ENCODE results near the gene D2HGDH. TPM values are rescaled to one million over a fixed set of nuclear protein-coding genes. Genes with fewer than 3 reads are reported as not detected.

Gene D2HGDH
- total and polyA plus RNA-seq, 12 donors = 7.6 to 24.7 (median 19.1) TPM

DNA sequence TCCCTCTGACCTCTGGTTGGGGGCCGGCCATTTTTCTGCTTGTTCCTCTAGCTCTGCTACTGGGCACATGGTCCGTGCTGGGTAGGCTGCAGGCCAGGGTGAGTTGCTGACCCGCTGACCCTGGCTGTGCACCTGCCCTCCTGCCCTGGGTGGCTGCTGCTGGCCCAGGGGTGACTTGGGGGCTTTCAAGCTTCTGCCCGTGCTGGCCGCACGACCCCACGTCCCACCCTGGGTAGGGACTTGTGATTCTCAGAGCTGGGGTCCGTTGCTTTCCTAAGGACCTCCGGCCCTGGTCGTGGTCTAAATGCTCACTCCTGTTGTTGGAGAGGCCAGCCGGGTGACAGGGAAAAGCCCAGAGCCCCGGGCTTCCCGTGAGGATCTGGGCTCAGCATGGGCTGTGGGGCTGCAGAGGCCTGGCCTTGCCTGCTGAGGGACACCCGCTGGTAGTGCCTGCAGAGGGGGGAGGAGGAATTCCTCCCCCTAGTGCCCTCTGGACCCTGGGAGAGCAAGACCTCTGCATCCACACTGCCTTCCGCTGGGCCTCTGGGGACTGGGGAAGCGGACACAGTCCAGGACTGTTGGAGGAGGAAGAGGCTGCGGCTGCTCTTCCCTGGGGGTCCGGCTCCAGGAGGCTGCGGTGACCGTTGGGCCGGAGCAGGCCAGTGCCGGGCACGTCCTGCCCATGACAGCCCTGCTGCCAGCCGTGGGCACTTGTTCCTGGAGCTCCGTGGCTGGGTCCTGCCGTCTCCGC, 35.9 kb downstream of the D2HGDH start:
- no peak overlapping the region for H3K4me3 ChIP-seq
- WGBS, 2 donors = 53 to 63% methylated on average over 27 of the region's 27 CpGs
- ATAC-seq (peak in 5 of 8 donors; percentile 4 to 38 (median 9)), DNase-seq (peak in 1 of 2 donors; percentile 27)
- TF ChIP-seq, protein P1, sequence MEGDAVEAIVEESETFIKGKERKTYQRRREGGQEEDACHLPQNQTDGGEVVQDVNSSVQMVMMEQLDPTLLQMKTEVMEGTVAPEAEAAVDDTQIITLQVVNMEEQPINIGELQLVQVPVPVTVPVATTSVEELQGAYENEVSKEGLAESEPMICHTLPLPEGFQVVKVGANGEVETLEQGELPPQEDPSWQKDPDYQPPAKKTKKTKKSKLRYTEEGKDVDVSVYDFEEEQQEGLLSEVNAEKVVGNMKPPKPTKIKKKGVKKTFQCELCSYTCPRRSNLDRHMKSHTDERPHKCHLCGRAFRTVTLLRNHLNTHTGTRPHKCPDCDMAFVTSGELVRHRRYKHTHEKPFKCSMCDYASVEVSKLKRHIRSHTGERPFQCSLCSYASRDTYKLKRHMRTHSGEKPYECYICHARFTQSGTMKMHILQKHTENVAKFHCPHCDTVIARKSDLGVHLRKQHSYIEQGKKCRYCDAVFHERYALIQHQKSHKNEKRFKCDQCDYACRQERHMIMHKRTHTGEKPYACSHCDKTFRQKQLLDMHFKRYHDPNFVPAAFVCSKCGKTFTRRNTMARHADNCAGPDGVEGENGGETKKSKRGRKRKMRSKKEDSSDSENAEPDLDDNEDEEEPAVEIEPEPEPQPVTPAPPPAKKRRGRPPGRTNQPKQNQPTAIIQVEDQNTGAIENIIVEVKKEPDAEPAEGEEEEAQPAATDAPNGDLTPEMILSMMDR (IDR thresholded peaks at IDR 0.05) = no peak
- H3K36me3 ChIP-seq = no peaks in the 10 kb centered on the region
- H3K27ac ChIP-seq = no peak overlapping the region
- H3K9me3 ChIP-seq = no peaks in the 10 kb centered on the region
- intact Hi-C loops (cut with DNase I) = no loop called here
- peaks cover 0 to 17% (median 0%) of the 10 kb centered on the region in 9 donors for H3K4me1 ChIP-seq
- H3K27me3 ChIP-seq = peaks cover 4 to 32% (median 23%) of the 10 kb centered on the region in 7 donors

DNA sequence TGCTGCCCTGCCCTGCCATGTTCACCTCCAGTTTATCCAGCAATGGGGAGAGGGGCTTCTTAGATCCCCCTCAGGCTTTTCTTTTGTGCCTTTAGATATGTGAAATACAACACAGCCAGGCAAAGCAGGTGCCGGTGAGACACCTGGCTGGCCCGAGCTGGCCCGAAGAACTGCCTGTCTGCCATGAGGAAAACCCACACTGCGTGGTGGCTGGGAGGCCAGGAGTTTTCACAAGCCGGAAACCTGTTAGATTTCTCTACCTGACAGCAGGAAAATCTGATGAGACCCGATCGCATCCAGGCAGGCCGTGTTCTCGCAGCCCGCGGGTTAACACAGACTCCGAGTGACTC, 36.5 kb downstream of the D2HGDH start:
- intact Hi-C loops (cut with DNase I) = no loop called here
- no peak overlapping the region for H3K27ac ChIP-seq
- no peaks in the 10 kb centered on the region for H3K36me3 ChIP-seq
- H3K4me1 ChIP-seq = peaks cover 0 to 17% (median 0%) of the 10 kb centered on the region in 9 donors
- peak in 1 of 8 donors; percentile 5 for ATAC-seq
- TF ChIP-seq, protein P1 (IDR thresholded peaks at IDR 0.05) = no peak
- WGBS, 2 donors = 88 to 95% methylated on average over 12 of the region's 12 CpGs
- no peak for DNase-seq
- peaks cover 7 to 38% (median 28%) of the 10 kb centered on the region in 7 donors for H3K27me3 ChIP-seq
- no peak overlapping the region for H3K4me3 ChIP-seq
- no peaks in the 10 kb centered on the region for H3K9me3 ChIP-seq

DNA sequence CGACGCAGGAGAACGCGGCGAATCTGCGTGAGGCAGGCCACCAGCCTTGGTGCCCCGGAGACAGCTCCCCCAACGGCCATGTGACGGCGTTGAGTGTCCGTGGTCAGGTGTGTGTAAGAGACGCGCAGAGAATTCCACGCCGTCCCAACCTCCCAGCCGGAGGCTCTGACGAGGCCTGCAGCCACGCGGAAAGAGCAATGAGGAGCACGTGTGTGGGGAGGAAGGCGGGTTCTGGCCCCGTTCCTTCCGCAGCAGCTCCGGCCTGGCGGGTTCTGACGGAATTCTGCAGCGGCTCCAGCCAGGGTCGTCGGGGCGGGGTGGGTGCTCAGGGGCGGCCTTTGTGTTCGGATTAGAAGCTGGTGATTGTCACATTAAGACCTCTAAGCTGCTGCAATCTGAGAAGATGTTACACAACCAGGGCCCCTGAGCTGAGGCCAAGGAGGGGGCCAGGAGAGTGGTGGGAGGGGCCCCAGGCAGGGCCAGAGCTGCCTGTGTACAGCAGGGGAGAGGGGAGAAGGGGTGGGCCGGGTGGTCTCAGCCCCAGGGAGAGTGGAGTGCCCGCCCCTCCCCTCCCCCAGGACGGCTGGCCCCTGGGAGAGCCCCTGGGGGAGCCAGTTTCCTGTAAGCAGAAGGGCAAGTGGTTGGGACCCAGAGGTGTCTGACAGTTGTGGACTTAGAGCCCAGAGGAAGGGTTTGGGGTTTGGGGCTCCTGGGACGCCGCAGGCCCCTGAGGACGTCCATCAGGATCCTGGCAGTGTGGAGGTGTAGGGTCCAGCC, 37.0 kb downstream of the D2HGDH start:
- 67 to 69% methylated on average over 37 to 38 of the region's 38 CpGs for WGBS, 2 donors
- ATAC-seq (peak in 6 of 8 donors; percentile 16 to 48 (median 20)), DNase-seq (peak in 1 of 2 donors; percentile 33)
- Histone ChIP-seq H3K36me3 (no peaks in the 10 kb centered on the region), H3K9me3 (no peaks in the 10 kb centered on the region), H3K4me3 (no peak overlapping the region), H3K27me3 (peaks cover 7 to 42% (median 34%) of the 10 kb centered on the region in 7 donors), H3K27ac (no peak overlapping the region), H3K4me1 (peaks cover 0 to 17% (median 0%) of the 10 kb centered on the region in 9 donors)
- intact Hi-C loops (cut with DNase I) = no loop called here
- TF ChIP-seq, protein P1 (IDR thresholded peaks at IDR 0.05) = no peak

DNA sequence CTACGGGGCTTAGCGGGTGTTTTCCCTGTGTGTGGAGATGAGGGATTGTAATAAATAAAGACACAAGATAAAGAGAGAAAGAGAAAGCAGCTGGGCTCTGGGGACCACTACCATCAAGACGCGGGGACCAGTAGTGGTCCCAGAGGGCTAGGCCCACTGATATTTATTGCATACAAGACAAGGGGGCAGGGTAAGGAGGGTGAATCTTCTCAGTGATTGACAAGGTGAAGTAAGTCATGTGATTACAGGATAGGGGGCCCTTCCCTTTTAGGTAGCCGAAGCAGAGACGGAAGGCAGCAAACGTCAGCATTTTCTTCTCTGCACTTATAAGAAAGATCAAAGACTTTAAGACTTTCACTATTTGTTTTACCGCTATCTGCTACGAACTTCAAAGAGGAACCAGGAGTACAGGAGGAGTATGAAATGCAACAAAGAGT, 37.7 kb downstream of the D2HGDH start:
- H3K36me3 ChIP-seq = no peaks in the 10 kb centered on the region
- H3K27ac ChIP-seq = no peak overlapping the region
- 54 to 57% methylated on average over 9 of the region's 9 CpGs for WGBS, 2 donors
- ATAC-seq (no peak), DNase-seq (no peak)
- H3K27me3 ChIP-seq = peaks cover 7 to 49% (median 40%) of the 10 kb centered on the region in 7 donors
- intact Hi-C loops (cut with DNase I) = no loop called here
- TF ChIP-seq, protein P1 (IDR thresholded peaks at IDR 0.05) = no peak
- no peaks in the 10 kb centered on the region for H3K9me3 ChIP-seq
- peaks cover 0 to 17% (median 0%) of the 10 kb centered on the region in 9 donors for H3K4me1 ChIP-seq
- H3K4me3 ChIP-seq = no peak overlapping the region

Data from heart right ventricle (tissue), 16 donors.